ENCODE results near the gene MTHFD2L. TPM values are rescaled to one million over a fixed set of nuclear protein-coding genes. Genes with fewer than 3 reads are reported as not detected.

MTHFD2L gene
- total and polyA plus RNA-seq, 9 of the 15 experiments (the other 6 are each of a cell fraction or from before 2014, with no cell fraction given), result 10.0 to 39.0 (median 26.0) TPM

GRCh38 chr4:74123065-74123728, 34.7 kb upstream of the MTHFD2L start:
- in situ Hi-C loops (cut with MboI), result no loop called here
- H3K27ac ChIP-seq (ENCODE audit: extremely low read depth, low read depth, low read length), result no peak overlapping the region
- ATAC-seq, result peak; percentile 41; the same call in 2 of the 3 replicates
- H3K79me2 ChIP-seq (ENCODE audit: control insufficient read depth, insufficient read depth, low read length), result no peaks in the 10 kb centered on the region
- H3K4me3 ChIP-seq, result no peak overlapping the region
- H3K27me3 ChIP-seq (ENCODE audit: control insufficient read depth in 2 of 2, insufficient read depth in 2 of 2, low read length in 2 of 2), result no peaks in the 10 kb centered on the region
- no peak overlapping the region for H3K9ac ChIP-seq (ENCODE audit: insufficient read depth in 1 of 2, low read depth in 2 of 2, low read length in 2 of 2)
- H3K4me2 ChIP-seq (ENCODE audit: insufficient read depth, low read length), result no peak overlapping the region
- DNase-seq (ENCODE audit: extremely low read depth in 1 of 4, low spot score in 3 of 4), result no peak
- 80% methylated on average over 1 of the region's 1 CpG for WGBS (ENCODE audit: insufficient coverage, low coverage, missing lambda C conversion rate)
- H4K20me1 ChIP-seq (replicated peaks; ENCODE audit: control insufficient read depth, insufficient read depth, low read length), result no peaks in the 10 kb centered on the region
- H3K4me1 ChIP-seq (replicated peaks in 1 of 2; ENCODE audit: control insufficient read depth in 2 of 2, insufficient read depth in 2 of 2, low read length in 2 of 2), result no peaks in the 10 kb centered on the region
- TF ChIP-seq ZNF79 (CRISPR knock-in tag; IDR thresholded peaks at IDR 0.05; ENCODE audit: low read depth), result no peak
- no peak for TF ChIP-seq MYBL2 (IDR thresholded peaks at IDR 0.05; ENCODE audit: low read depth)
- TF ChIP-seq MYBL2 (CRISPR knock-in tag; IDR thresholded peaks at IDR 0.05; ENCODE audit: borderline replicate concordance), result no peak
- TF ChIP-seq CTCF (IDR thresholded peaks at IDR 0.05 in 2 of 3, conservative IDR thresholded peaks at IDR 0.05 in 1 of 3; ENCODE audit: insufficient read depth in 2 of 3, low read depth in 1 of 3, low read length in 3 of 3), result no peak
- TF ChIP-seq GABPB1 (CRISPR knock-in tag; IDR thresholded peaks at IDR 0.05), result no peak
- TF ChIP-seq ZNF511 (CRISPR knock-in tag; IDR thresholded peaks at IDR 0.05), result no peak
- no peak for TF ChIP-seq TARDBP (IDR thresholded peaks at IDR 0.05)
- TF ChIP-seq ZKSCAN8 (CRISPR knock-in tag; IDR thresholded peaks at IDR 0.05), result no peak
- no peak for TF ChIP-seq ZNF143 (CRISPR knock-in tag; IDR thresholded peaks at IDR 0.05)
- TF ChIP-seq ZNF740 (CRISPR knock-in tag; IDR thresholded peaks at IDR 0.05), result no peak
- TF ChIP-seq ZNF740 (tag; IDR thresholded peaks at IDR 0.05), result no peak
- TF ChIP-seq ZNF699 (CRISPR knock-in tag; IDR thresholded peaks at IDR 0.05; ENCODE audit: insufficient replicate concordance), result no peak
- TF ChIP-seq CREB3L1 (IDR thresholded peaks at IDR 0.05; ENCODE audit: borderline replicate concordance, low read depth), result no peak
- TF ChIP-seq NCOA6 (IDR thresholded peaks at IDR 0.05), result no peak
- TF ChIP-seq USF2 (CRISPR knock-in tag; IDR thresholded peaks at IDR 0.05), result no peak
- H2AFZ ChIP-seq (ENCODE audit: low read depth, low read length), result 0 out of 2 replicates have a peak overlapping the region, but pooled peaks have one; percentile 11
- no peak for FAIRE-seq
- CTCF ChIA-PET (ENCODE audit: low intra/inter-chr PET ratio), result no interaction called here
- no peaks in the 10 kb centered on the region for H3K9me3 ChIP-seq (replicated peaks; ENCODE audit: control insufficient read depth, insufficient read depth, low read depth, low read length)
- BruUV-seq (replicated peaks), result no TSS peak
- POLR2A ChIA-PET, result no interaction called here
- no peaks in the 10 kb centered on the region for H3K9me1 ChIP-seq (ENCODE audit: control insufficient read depth, insufficient read depth, low read length)
- intact Hi-C loops (cut with micrococcal nuclease), result no loop called here
- H3K36me3 ChIP-seq (ENCODE audit: control insufficient read depth, insufficient read depth, low read length), result no peaks in the 10 kb centered on the region

Data from K562 (cell line).